ENCODE data around the gene KCNH6.
A peak's percentile ranks its signal among the peaks of the same experiment; 100 is the strongest.

KCNH6 gene

DNA sequence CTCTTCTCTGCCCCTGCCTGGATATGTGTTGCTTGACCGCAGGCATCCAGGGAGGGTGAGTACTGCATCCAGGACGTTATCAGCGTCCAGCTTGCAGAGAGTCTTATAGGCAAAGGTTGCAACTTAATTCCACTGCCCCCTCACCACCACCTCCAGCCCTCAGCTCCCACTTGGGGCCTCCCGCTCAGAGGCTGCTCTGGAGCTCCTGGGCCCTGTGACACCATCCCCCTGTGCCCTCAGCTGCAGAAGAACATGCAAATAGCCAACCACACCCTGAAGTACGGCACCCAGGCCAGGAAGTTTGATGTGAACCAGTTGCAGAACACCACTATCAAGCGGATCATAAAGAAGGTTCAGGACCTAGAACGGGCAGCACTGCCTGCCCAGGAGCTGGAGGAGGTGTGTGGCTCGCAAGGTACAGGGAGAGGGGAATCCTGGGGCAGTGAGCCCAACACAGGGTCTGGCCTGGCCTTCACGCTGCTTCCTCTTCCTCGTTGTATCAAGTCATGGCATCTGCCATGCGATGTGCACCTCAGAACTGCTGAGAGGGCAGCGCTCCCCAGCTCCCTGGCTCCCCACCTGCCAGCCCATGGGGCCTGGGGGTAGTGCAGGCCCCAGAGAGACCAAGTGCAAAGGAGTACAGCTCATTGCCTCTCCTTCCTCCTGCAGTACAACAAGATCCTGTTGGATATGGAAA is 36.7 kb upstream of the KCNH6 start:
- DNase-seq: no peak

DNA sequence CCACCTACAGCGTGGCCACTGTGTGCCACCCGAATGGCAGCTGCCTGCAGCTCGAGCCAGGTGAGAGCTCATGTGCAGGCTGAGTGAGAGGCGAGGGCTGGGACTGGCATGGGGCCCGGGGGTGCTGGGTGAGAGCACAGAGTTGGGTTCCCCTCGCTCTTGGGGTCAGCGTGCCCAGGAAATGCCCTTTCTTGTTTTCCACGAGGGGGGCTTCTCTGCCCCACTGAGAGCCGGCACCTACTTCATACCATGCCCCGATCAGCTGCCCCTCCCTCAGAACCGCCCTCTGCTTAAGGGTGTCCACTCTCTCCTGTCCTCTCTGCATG is 36.2 kb upstream of the KCNH6 start:
- no peak for DNase-seq

DNA sequence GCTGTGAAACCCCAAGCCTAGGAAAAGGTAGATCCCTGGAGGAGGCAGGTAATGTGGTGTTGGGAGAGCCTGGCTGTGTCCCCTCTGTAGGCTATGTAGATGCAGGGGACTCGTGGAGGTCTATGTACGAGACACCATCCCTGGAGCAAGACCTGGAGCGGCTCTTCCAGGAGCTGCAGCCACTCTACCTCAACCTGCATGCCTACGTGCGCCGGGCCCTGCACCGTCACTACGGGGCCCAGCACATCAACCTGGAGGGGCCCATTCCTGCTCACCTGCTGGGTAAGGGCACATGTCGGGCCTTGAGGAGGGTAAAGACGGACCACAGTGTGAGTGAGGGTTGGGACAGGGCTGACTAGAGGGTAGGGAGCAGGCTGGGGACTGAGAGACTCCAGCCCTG is 34.3 kb upstream of the KCNH6 start:
- DNase-seq: no peak

- DNase-seq: no peak
These were observed 33.9 kb upstream of the KCNH6 start for GRCh38 chr17:63489291-63489690.

- no peak for DNase-seq
These were observed 32.8 kb upstream of the KCNH6 start for GRCh38 chr17:63490329-63490728.

DNA sequence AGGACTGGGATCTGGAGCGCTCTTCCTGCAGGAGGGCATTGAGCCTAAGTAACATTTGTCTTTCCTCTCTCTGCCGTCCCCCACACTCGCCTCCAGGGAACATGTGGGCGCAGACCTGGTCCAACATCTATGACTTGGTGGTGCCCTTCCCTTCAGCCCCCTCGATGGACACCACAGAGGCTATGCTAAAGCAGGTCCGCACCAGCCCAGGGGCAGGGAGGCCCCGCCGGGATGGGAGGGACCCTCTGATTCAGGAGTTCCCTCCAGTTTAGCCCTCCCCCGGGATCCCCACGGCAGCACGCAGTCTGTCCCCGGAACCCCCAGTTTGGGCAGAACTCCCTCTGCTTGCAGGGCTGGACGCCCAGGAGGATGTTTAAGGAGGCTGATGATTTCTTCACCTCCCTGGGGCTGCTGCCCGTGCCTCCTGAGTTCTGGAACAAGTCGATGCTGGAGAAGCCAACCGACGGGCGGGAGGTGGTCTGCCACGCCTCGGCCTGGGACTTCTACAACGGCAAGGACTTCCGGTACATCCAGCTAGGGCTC is 32.2 kb upstream of the KCNH6 start:
- DNase-seq: no peak

- no peak for DNase-seq
These were observed 31.7 kb upstream of the KCNH6 start for GRCh38 chr17:63491413-63491812.

- DNase-seq: no peak
These were observed 31.1 kb upstream of the KCNH6 start for GRCh38 chr17:63491977-63492618.

GRCh38 chr17:63492940-63493339 is 30.2 kb upstream of the KCNH6 start:
- no peak for DNase-seq

GRCh38 chr17:63493411-63493810 is 29.7 kb upstream of the KCNH6 start:
- DNase-seq: no peak

DNA sequence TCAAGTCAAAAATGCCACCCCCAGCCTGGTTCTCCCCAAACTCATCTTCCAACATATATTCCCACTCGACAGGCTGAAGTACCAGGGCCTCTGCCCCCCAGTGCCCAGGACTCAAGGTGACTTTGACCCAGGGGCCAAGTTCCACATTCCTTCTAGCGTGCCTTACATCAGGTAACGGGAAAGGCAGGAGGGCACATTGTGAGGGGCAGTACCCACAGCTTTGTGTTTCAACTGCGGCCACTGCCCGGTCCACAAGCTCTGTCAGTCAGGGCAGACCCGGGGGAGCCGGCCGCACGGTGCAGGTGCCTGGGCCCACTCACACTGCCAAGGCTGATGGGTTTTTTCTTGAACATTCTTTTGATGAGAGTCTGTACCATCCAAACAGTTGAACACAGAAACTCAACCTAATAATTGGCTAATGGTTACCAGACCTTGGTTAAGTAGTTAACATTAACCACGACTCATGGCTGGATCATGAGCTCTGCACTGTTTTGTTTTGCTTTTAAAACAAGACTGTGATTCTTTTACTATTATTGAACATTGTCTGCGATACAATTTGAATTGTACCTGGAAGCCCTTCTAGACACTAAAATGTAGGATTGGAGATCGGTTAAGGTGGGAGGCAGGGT is 28.7 kb upstream of the KCNH6 start:
- DNase-seq: no peak

DNA sequence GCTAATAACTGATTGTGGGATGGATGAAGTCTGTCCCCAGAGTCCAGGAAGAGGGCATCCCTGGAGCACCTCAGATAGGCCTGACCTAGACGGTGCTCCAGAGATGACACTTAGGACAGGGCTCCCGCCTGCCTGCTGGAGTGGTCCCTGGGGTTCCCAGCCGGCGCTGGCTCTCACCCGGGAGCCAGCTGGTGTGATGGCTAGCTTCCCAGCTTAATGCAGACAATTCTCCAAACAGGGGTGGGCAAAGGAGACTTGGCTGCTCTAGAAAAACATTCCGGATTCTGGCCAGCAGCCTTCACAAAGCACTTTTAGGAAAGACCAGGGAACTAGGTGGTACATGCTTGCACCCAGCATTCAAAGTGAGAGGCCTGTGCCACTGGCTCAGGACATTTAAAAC is 27.7 kb upstream of the KCNH6 start:
- no peak for DNase-seq

DNA sequence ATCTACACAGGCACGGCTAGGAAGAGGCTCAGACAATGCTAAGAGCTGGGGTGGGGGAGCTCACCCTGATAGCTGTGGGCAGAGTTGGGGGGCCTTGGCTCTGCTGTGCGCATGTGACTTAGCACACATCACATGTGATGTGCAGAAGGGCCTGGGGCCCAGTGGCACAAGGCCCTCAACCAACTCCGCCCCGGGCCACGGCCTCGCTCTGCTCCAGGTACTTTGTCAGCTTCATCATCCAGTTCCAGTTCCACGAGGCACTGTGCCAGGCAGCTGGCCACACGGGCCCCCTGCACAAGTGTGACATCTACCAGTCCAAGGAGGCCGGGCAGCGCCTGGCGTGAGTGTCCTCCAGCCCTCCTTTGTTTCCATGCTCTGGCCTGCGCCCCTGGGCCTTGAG is 27.0 kb upstream of the KCNH6 start:
- DNase-seq: no peak

DNA sequence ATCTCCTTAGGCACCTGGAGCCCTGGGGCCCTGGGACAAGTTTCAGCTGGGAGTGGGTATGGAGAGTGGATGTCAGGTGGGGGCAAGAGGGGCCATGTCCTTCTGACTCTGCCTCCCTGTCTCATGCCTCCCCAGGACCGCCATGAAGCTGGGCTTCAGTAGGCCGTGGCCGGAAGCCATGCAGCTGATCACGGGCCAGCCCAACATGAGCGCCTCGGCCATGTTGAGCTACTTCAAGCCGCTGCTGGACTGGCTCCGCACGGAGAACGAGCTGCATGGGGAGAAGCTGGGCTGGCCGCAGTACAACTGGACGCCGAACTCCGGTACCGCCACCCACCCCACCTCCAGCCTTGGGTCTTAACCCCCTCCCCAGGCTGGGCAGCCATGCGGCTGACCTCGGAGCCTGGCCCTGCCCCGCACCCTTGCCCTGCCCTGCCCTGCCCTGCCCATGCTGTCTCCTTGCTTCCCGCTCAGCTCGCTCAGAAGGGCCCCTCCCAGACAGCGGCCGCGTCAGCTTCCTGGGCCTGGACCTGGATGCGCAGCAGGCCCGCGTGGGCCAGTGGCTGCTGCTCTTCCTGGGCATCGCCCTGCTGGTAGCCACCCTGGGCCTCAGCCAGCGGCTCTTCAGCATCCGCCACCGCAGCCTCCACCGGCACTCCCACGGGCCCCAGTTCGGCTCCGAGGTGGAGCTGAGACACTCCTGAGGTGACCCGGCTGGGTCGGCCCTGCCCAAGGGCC is 26.3 kb upstream of the KCNH6 start:
- DNase-seq: no peak

DNA sequence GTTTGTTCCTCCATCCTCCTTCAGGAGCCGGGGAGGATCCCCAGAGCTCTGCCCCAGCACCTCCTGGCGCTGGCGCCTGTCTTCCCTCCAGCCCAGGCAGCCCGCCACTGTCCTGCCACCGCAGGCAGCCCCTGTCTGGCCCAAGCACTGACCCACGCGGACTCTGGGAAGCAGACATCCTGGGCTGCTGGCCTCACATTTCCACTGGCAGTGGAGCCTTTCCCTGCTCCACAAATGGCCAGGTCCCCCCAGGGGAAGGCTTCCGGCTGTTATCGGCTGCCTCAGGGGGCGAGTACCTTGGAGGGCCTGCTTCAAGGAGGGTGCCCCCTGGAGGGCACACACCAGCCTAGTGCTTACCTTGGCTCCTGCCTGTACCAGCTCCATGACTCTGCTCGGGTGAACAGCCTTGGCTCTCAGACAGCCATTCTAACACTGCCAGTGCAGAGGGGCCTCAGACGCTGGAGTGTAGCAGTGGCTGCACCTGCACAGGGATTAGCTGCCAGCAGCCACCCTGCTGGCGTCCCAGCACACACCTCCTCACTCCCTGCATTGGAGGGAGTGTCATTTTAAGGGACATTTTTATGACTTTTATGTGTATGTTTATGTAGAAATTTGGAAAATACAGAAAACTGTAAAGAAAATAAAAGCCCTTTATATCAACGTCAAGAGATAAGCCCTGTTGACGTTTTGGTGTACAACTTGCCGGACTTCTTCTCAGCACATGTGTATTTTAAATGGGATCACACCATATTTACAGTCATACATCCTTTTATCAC is 25.3 kb upstream of the KCNH6 start:
- peak; percentile 26 for DNase-seq

DNA sequence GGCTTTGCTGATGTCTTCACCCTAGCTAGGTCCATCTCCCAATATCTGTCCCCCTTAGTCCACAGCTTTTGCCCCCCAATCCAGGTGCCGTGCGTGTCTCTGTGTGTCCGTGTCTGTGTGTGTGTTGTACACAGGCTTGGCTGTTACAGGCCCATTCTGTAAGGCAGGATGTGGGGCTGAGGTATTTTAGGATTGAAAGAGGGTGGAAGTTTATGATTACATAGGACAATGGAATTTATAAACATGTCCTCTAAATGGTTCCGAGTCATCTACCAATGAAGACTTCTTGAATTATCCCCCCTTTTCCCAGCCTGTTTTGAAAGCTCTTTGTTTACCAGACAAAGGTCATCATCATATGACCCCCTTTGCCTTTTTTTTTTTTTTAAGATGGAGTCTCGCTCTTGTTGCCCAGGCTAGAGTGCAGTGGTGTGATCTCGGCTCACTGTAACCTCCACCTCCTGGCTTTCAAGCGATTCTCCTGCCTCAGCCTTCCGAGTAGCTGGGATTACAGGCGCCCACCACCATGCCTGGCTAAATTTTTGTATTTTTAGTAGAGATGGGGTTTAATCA is 24.4 kb upstream of the KCNH6 start:
- no peak for DNase-seq

DNA sequence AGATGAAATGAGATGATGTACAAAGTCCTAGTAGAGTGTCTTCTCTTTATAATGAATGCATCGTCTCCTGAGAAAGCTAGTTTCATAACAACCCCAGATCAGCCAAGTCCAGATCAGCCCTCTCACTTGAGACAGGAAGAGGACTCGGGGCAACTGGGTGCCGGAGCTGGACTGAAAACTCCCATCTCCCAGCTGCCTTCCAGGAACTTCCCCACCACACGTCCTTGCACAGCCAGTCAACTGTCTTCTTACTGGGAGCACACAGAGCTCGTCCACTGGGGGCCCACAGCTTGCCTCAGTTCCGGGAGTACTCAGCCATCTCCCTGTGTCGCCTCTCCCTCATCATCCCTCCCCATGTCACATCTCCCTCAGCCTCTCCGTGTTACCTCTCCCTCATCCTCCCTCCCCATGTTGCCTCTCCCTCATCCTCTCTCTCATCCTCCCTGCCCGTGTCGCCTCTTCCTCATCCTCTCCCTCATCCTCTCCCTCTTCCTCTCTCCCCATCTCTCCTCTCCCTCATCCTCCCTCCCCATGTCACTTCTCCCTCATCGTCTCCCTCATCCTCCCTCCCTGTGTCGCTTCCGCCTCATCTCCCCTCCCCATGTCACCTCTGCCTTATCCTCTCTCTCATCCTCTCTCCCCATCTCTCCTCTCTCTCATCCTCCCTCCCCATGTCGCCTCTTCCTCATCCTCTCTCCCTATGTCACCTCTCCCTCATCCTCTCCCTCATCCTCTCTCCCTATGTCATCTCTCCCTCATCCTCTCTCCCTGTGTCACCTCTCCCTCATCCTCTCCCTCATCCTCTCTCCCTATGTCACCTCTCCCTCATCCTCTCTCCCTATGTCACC is 22.4 kb upstream of the KCNH6 start:
- no peak for DNase-seq

GRCh38 chr17:63503341-63503705 is 19.8 kb upstream of the KCNH6 start:
- no peak for DNase-seq

- no peak for DNase-seq
These were observed 18.9 kb upstream of the KCNH6 start for GRCh38 chr17:63504261-63504660.

DNA sequence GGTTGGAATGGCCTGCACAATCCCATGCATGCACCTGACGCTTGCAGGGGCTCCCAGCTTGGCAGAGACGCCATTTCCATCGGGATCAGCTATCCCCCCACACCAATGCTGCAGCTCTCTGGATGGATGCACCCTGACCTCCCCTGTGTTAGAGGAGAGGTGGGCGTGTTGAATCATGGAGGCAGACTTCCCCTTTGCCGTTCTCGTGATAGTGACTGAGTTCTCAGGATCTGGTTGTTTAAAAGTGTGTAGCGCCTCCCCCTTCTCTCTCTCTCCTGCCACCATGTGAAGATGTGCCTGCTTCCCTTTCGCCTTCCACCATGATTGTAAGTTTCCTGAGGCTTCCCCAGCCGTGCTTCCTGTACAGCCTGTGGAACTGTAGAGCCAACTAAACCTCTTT is 17.8 kb upstream of the KCNH6 start:
- no peak for DNase-seq

- no peak for DNase-seq
These were observed 16.5 kb upstream of the KCNH6 start for GRCh38 chr17:63506627-63507026.

GRCh38 chr17:63511331-63511730 is 11.8 kb upstream of the KCNH6 start:
- no peak for DNase-seq

Measured in CD4-positive, alpha-beta T cell treated with Interleukin-6 for 4 hours (primary cell).